Neural progenitor cell (in vitro differentiated cells): ENCODE data around the gene FAM117B. TPM values are rescaled to one million over a fixed set of nuclear protein-coding genes. Genes with fewer than 3 reads are reported as not detected.
"Not testable (repeated sequence)": the region's sequence is repeated elsewhere in the genome, so short reads cannot be mapped to it uniquely, and the experiment has no call there.

Source experiments
- DNase-seq: peaks from one replicate; pipeline ENCODE4 v3.0.0-alpha.2; 2016; ENCODE audit warnings: low spot score
- H2AFZ ChIP-seq: fragments of 200-600 bp; sonication (generic); replicated peaks from 2 replicates; pipeline ENCODE4 v1.6.1; 2016; ENCODE audit warnings: antibody characterized with exemption
- H3F3A ChIP-seq: fragments of 200-600 bp; sonication (generic); 2 replicates; pipeline ENCODE4 v1.6.1; 2016; ENCODE audit warnings: antibody characterized with exemption, low read depth
- H3K27ac ChIP-seq: fragments of 200-600 bp; sonication (generic); 2 replicates; pipeline ENCODE4 v1.5.1; 2016; ENCODE audit warnings: mild to moderate bottlenecking
- H3K27me3 ChIP-seq: fragments of 200-600 bp; sonication (generic); 2 replicates; pipeline ENCODE4 v1.6.1; 2016; ENCODE audit warnings: mild to moderate bottlenecking, moderate library complexity
- H3K36me3 ChIP-seq: fragments of 200-600 bp; sonication (generic); 2 replicates; pipeline ENCODE4 v1.5.1; 2016
- H3K4me1 ChIP-seq: fragments of 200-600 bp; sonication (generic); 2 replicates; pipeline ENCODE4 v1.6.1; 2016; ENCODE audit warnings: mixed run types
- H3K4me2 ChIP-seq: fragments of 200-600 bp; sonication (generic); 2 replicates; pipeline ENCODE4 v1.6.1; 2016
- H3K4me3 ChIP-seq: fragments of 200-600 bp; sonication (generic); 2 replicates; pipeline ENCODE4 v1.5.1; 2016
- H3K79me2 ChIP-seq: fragments of 200-600 bp; sonication (generic); 2 replicates; pipeline ENCODE4 v1.6.1; 2016; ENCODE audit warnings: low read depth
- H3K9ac ChIP-seq: fragments of 200-600 bp; sonication (generic); 2 replicates; pipeline ENCODE4 v1.6.1; 2016
- H3K9me3 ChIP-seq: fragments of 200-600 bp; sonication (generic); 2 replicates; pipeline ENCODE4 v1.5.1; 2016; ENCODE audit warnings: low read depth
- H4K20me1 ChIP-seq: fragments of 200-600 bp; sonication (generic); 2 replicates; pipeline ENCODE4 v1.6.1; 2016; ENCODE audit warnings: low read depth
- H3K27ac Mint-ChIP-seq: 3 replicates; pipeline ENCODE4 v1.8.0; 2021; ENCODE audit warnings: mixed read lengths
- H3K27me3 Mint-ChIP-seq: 2 replicates; pipeline ENCODE4 v1.8.0; 2022; ENCODE audit warnings: low read depth, mild to moderate bottlenecking, inconsistent platforms, moderate library complexity, mixed read lengths; ENCODE audit not compliant: insufficient read depth
- H3K36me3 Mint-ChIP-seq: 3 replicates; pipeline ENCODE4 v1.8.0; 2021; ENCODE audit warnings: mixed read lengths
- H3K4me1 Mint-ChIP-seq: 3 replicates; pipeline ENCODE4 v1.8.0; 2021; ENCODE audit warnings: mixed read lengths
- H3K4me3 Mint-ChIP-seq: 3 replicates; pipeline ENCODE4 v1.8.0; 2021; ENCODE audit warnings: mild to moderate bottlenecking, moderate library complexity, mixed read lengths
- H3K9me3 Mint-ChIP-seq: 3 replicates; pipeline ENCODE4 v1.8.0; 2020; ENCODE audit warnings: mixed read lengths
- CTCF ChIP-seq: fragments of 200-600 bp; sonication (generic); IDR thresholded peaks from 2 replicates; pipeline ENCODE4 v1.5.1; 2017; ENCODE audit warnings: antibody characterized with exemption, mild to moderate bottlenecking
- EZH2 ChIP-seq: fragments of 200-600 bp; sonication (generic); IDR thresholded peaks from 2 replicates; pipeline ENCODE4 v1.6.1; 2017; ENCODE audit warnings: antibody characterized with exemption, mild to moderate bottlenecking, moderate library complexity
- EZH2phosphoT487 ChIP-seq: fragments of 200-600 bp; sonication (generic); IDR thresholded peaks from 2 replicates; pipeline ENCODE4 v1.6.1; 2017; ENCODE audit warnings: antibody characterized with exemption
- total RNA-seq: library from RNA; depleted of rRNA; stranded (reverse); fragments of >200 nt; gene quantifications from 2 replicates; pipeline ENCODE4 v1.2.3, GENCODE V29; 2015; ENCODE audit warnings: low replicate concordance

The FAM117B gene
- total RNA-seq, 1 donor from 2014 or later = 17.5 TPM

DNA sequence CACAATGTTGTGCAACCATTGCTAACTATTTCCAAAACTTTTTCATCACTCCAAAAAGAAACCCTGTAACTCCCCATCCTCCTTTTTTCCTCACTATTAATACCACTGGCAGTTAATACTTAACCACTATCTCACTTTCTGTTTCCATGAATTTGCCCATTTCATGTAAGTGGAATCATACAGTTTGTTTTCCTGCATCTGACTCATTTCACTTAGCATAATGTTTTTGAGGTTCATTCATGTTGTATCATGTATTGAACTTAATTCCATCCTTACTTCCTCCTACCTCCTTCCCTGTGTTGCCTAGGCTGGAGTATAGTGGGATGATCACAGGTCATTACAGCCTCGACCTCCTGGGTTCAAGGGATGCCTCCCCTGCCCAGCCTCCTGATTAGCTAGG is 68.3 kb downstream of the FAM117B start:
- Histone ChIP-seq H3K9ac (no peak overlapping the region), H3K27me3 (no peaks in the 10 kb centered on the region), H3F3A (no peaks in the 10 kb centered on the region), H3K4me3 (no peak overlapping the region), H3K36me3 (peaks cover 3% of the 10 kb centered on the region), H3K4me2 (no peak overlapping the region), H2AFZ (no peak overlapping the region), H3K9me3 (no peaks in the 10 kb centered on the region), H3K4me1 (no peaks in the 10 kb centered on the region), H3K27ac (no peak overlapping the region), H4K20me1 (peaks cover 7% of the 10 kb centered on the region), H3K79me2 (peaks cover 72% of the 10 kb centered on the region)
- Mint-ChIP-seq H3K27ac (no peak overlapping the region), H3K36me3 (peaks cover 35% of the 10 kb centered on the region), H3K4me1 (no peaks in the 10 kb centered on the region), H3K27me3 (no peaks in the 10 kb centered on the region), H3K9me3 (peaks cover 12% of the 10 kb centered on the region), H3K4me3 (no peak overlapping the region)
- TF ChIP-seq CTCF (no peak), EZH2 (no peak)
- no peak for DNase-seq

DNA sequence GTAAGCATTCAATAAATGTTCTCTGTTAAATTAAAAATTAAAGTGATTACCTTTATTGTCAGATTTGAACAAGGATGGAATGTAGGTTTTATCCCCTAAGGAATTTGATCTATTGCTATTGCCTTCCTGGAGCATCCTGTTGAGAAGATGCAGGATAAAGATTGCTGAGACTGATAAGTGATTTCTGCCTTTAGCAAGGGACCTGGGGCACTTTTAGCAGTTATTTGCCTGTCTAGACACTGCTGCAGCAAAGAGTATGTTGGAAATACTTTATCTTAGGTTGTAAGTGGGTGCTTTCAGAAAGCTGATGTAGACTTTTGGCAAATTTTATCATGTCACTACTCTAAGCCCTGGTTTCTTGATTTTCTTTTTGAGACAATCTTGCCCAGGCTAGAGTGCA is 69.5 kb downstream of the FAM117B start:
- Histone ChIP-seq H3K79me2 (peaks cover 84% of the 10 kb centered on the region), H3K27me3 (no peaks in the 10 kb centered on the region), H3K27ac (no peak overlapping the region), H3K36me3 (peaks cover 3% of the 10 kb centered on the region), H3K4me2 (no peak overlapping the region), H4K20me1 (peaks cover 7% of the 10 kb centered on the region), H2AFZ (no peak overlapping the region), H3F3A (no peaks in the 10 kb centered on the region), H3K9ac (no peak overlapping the region), H3K4me3 (no peak overlapping the region), H3K9me3 (no peaks in the 10 kb centered on the region), H3K4me1 (no peaks in the 10 kb centered on the region)
- Mint-ChIP-seq H3K9me3 (peaks cover 17% of the 10 kb centered on the region), H3K36me3 (peaks cover 35% of the 10 kb centered on the region), H3K4me1 (no peaks in the 10 kb centered on the region), H3K27ac (no peak overlapping the region), H3K27me3 (peaks cover 1% of the 10 kb centered on the region), H3K4me3 (no peak overlapping the region)
- DNase-seq = no peak
- TF ChIP-seq EZH2 (no peak), CTCF (no peak), EZH2phosphoT487 (no peak)

- Histone ChIP-seq H4K20me1 (peaks cover 7% of the 10 kb centered on the region), H3K79me2 (peaks cover 92% of the 10 kb centered on the region), H3K4me2 (no peak overlapping the region), H3K27me3 (no peaks in the 10 kb centered on the region), H3K27ac (no peak overlapping the region), H3K9ac (no peak overlapping the region), H3F3A (no peaks in the 10 kb centered on the region), H2AFZ (no peak overlapping the region), H3K9me3 (no peaks in the 10 kb centered on the region), H3K36me3 (peaks cover 3% of the 10 kb centered on the region), H3K4me3 (no peak overlapping the region), H3K4me1 (no peaks in the 10 kb centered on the region)
- Mint-ChIP-seq H3K9me3 (peaks cover 18% of the 10 kb centered on the region), H3K4me1 (no peaks in the 10 kb centered on the region), H3K27ac (no peak overlapping the region), H3K27me3 (peaks cover 4% of the 10 kb centered on the region), H3K4me3 (no peak overlapping the region), H3K36me3 (peaks cover 27% of the 10 kb centered on the region)
- DNase-seq = no peak
- TF ChIP-seq CTCF = no peak
- no peak for TF ChIP-seq EZH2
- TF ChIP-seq EZH2phosphoT487 = no peak
Measured at GRCh38 chr2:202705446-202706020, 70.8 kb downstream of the FAM117B start.

GRCh38 chr2:202714971-202715935 is 80.5 kb downstream of the FAM117B start:
- not testable (repeated sequence) for H3K27ac ChIP-seq, H3K4me3 Mint-ChIP-seq, H3K4me1 ChIP-seq, DNase-seq, H3K4me3 ChIP-seq, H4K20me1 ChIP-seq, H3K27ac Mint-ChIP-seq, H3K27me3 ChIP-seq, H3K36me3 ChIP-seq, H2AFZ ChIP-seq, H3F3A ChIP-seq, H3K4me1 Mint-ChIP-seq, H3K27me3 Mint-ChIP-seq, H3K9ac ChIP-seq, H3K4me2 ChIP-seq
- peaks cover 59% of the 10 kb centered on the region for H3K9me3 Mint-ChIP-seq
- H3K36me3 Mint-ChIP-seq = peaks cover 30% of the 10 kb centered on the region
- Histone ChIP-seq H3K9me3 (peaks cover 25% of the 10 kb centered on the region), H3K79me2 (peaks cover 89% of the 10 kb centered on the region)
